SKM-1 (cell line): ENCODE results near the gene NAV2.

Experiments
- DNase-seq: peaks from one replicate; lab custom pipeline; 2025; ENCODE audit not compliant: unreplicated experiment; lab: John Stamatoyannopoulos, UW

Gene NAV2

DNA sequence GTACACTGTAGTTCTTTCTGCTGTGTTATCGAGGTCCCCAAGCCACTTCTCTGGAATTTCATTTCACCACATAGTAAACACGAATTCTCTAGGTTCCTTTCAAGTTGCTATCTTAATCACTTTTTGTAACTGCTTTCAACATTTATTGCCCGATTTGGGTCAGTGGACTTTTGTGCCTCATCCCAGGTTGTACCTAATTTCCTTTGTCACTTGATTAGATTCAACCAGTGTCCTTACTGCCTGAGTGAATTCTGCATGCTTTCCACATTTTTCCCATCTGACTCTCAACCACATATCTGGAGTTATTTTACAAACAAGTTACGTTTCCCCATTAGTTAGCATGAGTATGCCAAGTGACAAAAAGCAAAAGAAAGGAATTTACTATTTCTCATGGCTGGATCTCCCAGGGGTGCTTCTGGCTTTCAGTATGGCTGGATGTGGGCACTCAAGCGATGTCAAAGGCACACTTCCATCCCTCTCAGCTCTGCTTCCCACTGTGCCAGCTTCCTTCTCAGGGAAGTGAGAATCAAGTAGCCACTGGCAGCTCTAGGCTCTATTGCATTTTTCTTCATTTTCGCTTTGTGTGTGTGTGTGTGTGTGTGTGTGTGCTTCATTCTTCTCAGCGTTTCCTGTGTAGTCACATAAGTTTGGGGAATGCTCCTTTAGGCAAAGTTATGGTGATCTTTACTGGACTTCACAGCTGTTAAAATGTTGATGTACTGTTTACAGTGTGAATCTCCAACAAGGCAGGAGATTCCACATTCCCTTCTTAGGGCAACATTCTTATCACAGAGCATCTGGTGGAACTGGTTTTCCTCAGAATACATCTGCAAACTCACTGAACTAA is 318.7 kb downstream of the NAV2 start:
- DNase-seq = no peak

DNA sequence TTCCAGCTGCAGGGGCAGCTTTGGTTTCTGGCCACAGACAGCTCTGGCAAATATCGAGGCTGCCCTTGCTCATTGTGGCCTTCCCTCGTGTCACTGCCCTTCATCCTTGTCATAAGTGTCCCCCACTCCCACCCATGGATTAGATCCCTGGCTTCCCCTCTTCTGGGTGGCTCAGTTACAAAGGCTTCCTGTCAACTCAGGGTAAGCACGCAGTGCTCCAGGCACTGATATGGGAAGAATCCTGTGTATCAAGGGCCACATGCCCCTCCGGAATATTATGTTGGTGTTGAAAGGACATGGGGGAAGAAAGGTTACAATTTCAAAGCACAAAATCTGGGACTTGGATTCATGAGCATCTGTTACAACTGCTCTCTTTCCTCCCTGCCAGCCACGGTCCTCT is 319.5 kb downstream of the NAV2 start:
- no peak for DNase-seq

DNA sequence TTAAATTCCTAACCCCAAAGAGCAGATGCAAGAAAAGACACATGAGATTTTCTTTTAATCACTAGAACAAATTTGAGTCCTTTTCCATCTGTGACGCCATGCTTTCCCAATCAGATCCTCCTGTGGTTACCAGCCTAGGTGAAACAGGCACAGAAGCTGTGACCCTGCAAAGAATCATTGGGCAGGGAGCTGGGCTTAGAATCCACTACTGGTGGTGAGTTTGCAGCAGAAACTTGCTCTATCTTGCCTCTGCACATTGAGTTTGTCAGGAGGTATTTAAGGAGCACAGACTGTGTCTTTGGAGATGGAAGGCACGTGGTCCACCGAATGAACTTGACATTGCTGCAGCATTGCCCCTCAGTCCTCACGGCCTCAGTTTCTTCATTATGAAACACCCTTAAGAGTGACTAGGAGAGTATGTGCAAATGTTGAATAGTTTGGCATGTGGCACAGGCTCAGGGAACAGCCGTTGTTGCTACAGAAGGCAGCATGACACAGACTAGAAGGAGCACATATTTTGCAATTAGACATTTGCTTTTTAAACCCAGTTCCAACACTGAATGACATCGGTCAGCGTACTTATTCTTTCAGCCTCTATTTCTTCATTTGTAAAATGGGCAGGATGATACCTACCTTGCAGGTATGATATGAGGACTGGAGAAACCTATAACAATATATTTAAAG is 320.1 kb downstream of the NAV2 start:
- no peak for DNase-seq

DNA sequence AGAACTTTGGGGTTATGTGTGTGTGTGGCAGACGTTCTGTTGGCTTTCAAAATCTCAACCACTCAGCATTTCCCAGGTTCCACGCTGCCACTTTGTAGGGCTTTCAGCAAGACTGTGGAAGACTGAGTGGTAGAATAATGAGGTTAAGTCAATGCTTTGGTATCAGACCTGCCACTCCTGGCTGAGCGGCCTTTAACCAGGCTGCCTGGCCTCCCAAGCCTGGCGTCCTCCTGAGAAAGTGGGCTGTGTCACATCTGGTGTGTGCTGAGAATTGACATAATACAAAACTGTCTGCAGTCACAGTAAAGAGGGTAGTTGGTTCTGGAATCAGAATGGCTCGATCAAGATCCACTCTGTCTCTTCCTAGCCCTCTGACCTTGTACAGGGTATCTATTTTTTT is 321.2 kb downstream of the NAV2 start:
- DNase-seq = no peak

- DNase-seq = no peak
Observed at GRCh38 chr11:20034941-20035340, 322.3 kb downstream of the NAV2 start.

DNA sequence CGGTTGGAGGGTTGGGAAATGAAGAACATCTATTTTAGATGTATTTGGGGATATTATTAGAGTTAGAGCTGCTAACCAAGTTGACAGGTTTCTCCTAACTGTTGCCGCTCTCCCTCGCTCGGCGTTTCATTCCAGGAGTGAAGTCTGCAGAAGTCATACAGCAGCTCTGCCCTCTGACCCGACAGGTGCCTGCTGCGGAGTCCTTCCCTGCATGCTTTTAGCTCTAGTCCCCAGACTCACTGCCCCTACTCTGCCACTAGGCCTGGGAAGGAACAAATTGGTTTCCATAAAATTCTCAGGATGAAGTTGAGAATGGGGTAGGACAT is 322.7 kb downstream of the NAV2 start:
- DNase-seq = no peak

DNA sequence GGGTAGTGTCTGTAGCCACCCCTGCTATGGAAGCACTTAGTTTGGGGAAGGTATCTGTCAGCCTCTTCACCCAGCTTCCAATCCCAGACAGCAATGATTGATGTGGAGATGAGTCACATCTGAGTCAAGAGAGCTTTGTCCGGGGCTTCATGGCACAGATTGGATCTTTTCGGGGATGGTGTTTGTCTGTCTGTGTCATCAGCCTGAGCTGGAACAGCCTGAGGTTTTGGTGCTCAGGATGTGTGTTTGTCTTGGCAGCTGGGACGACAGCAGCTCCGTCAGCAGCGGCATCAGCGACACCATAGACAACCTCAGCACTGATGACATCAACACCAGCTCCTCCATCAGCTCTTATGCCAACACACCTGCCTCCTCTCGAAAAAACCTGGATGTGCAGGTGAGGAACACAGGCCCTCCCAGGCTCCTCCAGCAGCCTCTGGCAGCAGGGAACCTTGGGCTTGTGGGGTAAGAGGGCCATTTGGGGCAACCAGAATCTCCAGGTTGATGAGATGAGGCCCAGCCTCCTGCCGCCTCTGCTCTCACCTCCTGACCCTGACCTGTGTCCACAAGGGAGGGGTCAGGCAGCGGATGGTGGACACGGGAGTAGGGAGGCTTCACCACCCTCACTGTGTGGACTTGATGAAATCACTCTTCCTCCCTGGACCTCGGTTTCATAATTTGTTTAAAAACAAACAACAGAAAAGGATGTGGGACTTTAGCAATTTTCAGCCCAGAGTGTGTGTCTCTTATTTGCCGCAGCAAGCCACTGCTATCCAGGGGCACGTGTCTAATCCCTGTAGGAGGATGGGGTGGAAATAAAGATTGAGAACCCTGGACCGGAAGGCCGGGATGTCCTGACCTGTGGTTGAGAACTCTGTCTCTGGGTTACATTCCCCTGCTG is 323.3 kb downstream of the NAV2 start:
- no peak for DNase-seq

DNA sequence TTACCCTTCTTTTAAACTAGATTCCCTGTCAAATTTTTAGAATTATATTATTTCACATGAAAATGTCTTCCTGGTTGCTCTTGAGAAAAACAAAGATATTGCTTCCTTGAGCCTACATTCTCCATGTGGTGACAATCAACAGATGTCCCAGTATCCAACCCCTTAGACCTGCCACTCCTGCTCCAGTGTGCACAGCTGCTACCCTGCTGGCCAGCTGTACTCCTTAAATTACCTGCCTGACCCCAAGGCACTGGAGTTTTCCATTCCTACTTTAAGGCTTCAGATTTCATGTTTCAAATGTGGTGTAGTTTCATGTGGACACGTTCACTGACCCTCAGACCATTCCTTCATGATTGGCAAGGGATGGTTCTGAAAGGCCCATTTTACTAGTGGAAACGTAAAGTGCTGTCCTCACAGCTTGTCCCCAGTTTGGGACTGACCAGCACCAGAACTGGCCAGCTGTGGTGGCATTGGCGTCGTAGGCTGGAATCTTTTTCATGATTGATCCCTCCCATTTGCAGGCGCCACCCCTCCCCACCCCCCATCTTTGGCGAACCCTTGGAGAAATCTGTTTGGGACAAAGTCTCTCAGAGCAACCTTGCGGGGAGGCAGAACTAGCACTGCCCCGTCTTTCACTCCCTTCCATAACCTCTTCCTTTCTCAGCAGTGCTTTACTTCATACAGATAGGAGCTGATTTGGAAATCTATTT is 324.1 kb downstream of the NAV2 start:
- DNase-seq = no peak

GRCh38 chr11:20037396-20038153 is 324.9 kb downstream of the NAV2 start:
- DNase-seq = no peak

GRCh38 chr11:20038412-20038811 is 325.8 kb downstream of the NAV2 start:
- no peak for DNase-seq

DNA sequence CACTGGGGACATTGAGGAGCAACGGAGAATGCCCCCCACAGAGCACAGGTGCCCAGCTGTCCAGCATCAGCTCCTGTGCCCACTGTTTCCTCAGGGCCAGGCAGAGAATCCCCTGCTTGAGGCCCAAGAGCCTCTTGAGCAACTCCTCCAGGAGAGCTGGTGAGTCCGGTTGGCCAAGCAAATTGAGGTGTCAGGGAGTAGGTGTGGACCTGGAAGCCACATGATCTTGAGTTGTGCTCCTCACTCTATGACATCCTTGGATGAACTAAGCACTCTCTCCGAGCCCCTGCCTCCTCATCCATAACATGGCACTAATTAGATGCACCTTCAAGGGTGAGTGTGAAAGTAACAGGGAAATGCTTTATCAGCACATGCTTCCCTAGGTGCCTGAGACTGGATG is 326.3 kb downstream of the NAV2 start:
- no peak for DNase-seq

DNA sequence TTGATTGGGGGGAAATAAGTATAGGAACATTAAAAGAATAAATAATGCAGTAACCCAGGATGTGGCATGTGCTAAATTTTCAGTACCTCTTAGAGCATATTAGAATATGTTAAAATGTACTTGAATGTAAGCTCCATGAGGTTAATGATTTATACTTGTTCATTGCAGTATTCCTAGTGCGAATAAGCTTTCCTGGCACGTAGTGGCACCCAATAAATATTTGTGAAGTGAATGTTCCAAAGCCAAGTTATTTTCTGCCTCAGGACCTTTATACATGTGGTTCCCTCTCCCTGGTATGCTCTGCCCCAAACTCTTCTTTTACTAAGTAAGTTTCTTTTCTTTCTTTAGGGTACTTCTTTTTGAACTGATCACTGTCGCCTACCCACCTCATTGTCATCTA is 328.9 kb downstream of the NAV2 start:
- no peak for DNase-seq

DNA sequence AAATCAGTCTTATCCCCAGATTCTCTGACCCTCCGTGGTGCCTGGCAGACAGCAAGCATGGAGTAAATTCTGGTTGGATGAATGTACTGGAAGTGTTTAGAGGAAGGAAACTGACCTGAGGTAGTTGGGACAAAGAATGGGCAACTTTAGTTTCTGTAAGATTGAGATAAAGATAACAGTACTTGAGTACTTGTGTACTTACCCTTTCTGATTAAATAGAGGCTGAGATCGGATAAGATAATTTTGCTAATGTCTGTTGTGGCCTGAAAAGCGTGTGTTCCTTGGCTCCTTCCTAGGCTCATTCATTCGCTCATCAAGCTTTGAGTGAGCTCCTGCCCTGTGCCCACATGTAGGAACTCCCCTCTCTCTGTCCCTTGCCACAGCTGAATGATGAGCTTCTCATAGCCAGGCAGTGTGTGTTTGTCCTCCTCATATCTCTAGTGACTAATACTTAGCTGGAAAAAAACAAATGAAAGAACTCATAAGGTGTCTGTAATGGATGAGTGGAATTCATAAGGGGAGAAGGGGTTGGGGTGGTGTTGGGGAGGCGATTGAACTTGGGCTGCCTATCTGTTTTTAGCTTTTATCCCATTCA is 329.5 kb downstream of the NAV2 start:
- DNase-seq = no peak

DNA sequence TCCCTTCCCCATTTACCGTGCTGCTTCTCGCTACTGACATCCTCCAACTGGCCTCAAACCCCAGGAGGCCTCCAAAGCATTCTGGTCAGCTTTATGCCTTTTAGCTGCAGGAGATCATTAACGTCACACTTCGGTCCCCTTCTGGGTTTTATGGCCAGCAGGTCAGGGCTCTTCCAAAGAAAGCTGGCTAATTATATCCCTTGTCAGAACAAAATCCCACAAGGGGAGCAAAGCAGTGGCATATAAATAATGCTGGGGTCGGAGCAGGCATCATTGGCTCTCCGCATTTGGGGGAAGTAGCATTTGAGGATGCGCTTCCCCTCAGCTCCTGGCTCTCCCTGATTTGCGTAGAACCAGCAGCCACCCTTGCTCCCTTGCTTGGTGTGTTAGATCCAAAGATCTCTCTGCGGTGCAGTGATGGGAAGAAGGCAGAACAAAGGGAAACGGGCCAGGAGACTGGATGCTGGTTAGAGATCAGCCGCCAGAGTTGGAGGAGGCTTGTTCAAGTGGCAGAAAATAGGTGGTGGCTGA is 330.2 kb downstream of the NAV2 start:
- DNase-seq = no peak

DNA sequence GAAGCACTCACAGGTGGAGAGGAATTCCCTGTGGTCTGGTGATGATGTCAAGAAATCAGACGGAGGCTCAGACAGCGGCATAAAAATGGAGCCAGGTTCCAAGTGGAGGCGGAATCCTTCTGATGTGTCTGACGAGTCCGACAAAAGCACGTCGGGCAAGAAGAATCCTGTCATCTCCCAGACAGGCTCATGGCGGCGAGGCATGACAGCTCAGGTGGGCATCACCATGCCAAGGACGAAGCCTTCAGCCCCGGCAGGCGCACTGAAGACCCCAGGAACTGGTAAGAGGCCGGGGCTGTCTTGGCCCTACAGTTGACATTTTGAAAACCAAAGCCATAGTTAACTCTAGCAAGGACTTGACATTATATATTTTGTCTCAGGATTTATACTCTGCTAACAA is 331.4 kb downstream of the NAV2 start:
- DNase-seq = no peak

DNA sequence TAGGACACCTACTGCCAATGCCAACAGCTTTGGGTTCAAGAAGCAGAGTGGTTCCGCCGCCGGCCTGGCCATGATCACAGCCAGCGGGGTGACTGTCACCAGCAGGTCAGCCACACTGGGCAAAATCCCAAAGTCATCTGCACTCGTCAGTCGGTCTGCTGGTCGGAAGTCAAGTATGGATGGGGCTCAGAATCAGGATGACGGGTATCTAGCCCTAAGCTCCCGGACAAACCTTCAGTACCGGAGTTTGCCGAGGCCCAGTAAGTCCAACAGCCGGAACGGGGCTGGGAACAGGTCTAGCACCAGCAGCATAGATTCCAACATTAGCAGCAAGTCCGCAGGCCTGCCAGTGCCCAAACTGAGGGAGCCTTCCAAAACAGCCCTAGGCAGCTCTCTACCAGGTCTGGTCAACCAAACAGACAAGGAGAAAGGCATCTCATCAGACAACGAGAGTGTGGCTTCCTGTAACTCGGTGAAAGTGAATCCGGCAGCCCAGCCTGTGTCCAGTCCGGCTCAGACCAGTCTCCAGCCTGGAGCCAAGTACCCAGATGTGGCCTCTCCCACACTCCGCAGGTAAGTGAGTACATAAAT is 332.6 kb downstream of the NAV2 start:
- DNase-seq = no peak

GRCh38 chr11:20046416-20046815 is 333.8 kb downstream of the NAV2 start:
- no peak for DNase-seq

DNA sequence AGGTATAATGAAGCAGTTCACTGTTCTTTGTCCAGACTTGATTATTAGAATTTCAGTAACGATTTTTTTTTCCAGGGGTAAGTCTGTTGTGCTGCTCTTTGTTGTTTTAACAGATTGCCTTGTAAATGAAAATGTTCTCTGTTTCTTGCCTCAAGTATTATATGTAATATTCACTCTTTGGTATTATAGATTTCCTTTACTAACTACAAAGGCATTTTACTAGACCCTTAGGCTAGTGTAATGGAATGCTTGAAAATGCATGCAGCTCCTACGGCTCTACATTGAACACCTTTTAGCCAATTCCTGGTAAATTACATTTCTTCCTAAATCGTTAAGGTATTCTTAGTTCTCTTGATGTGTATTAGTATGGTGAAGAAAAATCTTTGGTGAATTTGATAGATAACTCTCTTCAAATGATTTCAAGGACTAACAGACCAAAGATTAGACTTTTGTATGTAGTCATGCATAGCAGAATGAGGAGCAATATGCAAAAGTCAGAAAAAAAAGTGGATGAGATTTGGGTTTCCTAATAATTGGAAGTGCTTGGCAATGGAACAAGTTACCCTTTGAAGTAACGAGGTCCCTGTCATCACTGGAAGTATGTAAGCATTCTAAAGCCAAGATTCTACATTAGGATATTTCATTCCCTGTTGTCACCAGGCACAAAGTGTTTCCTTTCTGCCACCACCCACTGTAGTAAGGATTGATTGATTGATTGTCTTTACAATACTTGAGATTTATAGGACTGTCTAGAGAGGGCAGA is 334.6 kb downstream of the NAV2 start:
- no peak for DNase-seq

GRCh38 chr11:20047769-20048154 is 335.1 kb downstream of the NAV2 start:
- no peak for DNase-seq
